ENCODE data around the gene ZFYVE9.

- no peak for TF ChIP-seq CTCF (IDR thresholded peaks at IDR 0.05; ENCODE audit: poor library complexity, severe bottlenecking)
- no peak for TF ChIP-seq EZH2 (IDR thresholded peaks at IDR 0.05; ENCODE audit: borderline replicate concordance, insufficient read depth, low read length, poor library complexity, severe bottlenecking)
- TF ChIP-seq RAD21 (conservative IDR thresholded peaks at IDR 0.05), result no peak
These were observed 18.3 kb upstream of the ZFYVE9 start for GRCh38 chr1:52123622-52124021.
